K562 (cell line): ENCODE measurements around the gene SLC19A1.

ENCODE experiments used
- BHLHE40 ChIP-seq: IDR thresholded peaks from 2 replicates; pipeline ENCODE4 v1.6.1; 2011; ENCODE audit warnings: low read length, improper control_type of control experiment
- CEBPZ ChIP-seq: fragments of 150-350 bp; IDR thresholded peaks from 2 replicates; pipeline ENCODE4 v1.6.1; 2014; ENCODE audit warnings: low read depth, mild to moderate bottlenecking, low read length, borderline replicate concordance
- CHD4 ChIP-seq: fragments of 200-600 bp; sonication (generic); IDR thresholded peaks from 3 replicates; pipeline ENCODE4 v1.6.1; 2012; ENCODE audit warnings: low read depth, mild to moderate bottlenecking, mixed read lengths, low read length, inconsistent platforms; ENCODE audit not compliant: insufficient read depth, insufficient replicate concordance, poor library complexity, severe bottlenecking
- CTCF ChIP-seq, 3 experiments: IDR thresholded peaks in 2 of 3; conservative IDR thresholded peaks in 1 of 3; 2 replicates each; pipeline ENCODE4 v1.5.1; 2011 to 2012; ENCODE audit warnings: low read length in 3 of 3, mild to moderate bottlenecking in 3 of 3, control low read depth in 2 of 3, improper control_type of control experiment in 1 of 3, inconsistent platforms in 1 of 3, low read depth in 1 of 3, mixed read lengths in 1 of 3, moderate library complexity in 1 of 3; ENCODE audit not compliant: insufficient read depth in 2 of 3
- HINFP ChIP-seq: fragments of 450-650 bp; conservative IDR thresholded peaks from 2 replicates; pipeline ENCODE4 v1.6.1; 2016; ENCODE audit warnings: missing genetic modification characterization, low read depth, mild to moderate bottlenecking, control low read depth, missing compliant biosample characterization
- MED1 ChIP-seq: sonication (generic); formaldehyde crosslinking; IDR thresholded peaks from 2 replicates; pipeline ENCODE4 v1.8.1; 2023; ENCODE audit warnings: missing genetic modification reagents, borderline replicate concordance
- NRF1 ChIP-seq, 2 experiments: fragments of 450-650 bp; IDR thresholded peaks in 1 of 2; conservative IDR thresholded peaks in 1 of 2; 2 replicates each; pipeline ENCODE4 v1.6.1; 2014; ENCODE audit warnings: mild to moderate bottlenecking in 2 of 2
- POLR2A ChIP-seq: fragments of 450-650 bp; conservative IDR thresholded peaks from 2 replicates; pipeline ENCODE4 v1.6.1; 2016
- RFX5 ChIP-seq: IDR thresholded peaks from 2 replicates; pipeline ENCODE4 v1.6.1; 2011; ENCODE audit warnings: low read depth, mild to moderate bottlenecking, improper control_type of control experiment, low read length
- SMARCE1 ChIP-seq: fragments of 450-650 bp; IDR thresholded peaks from 2 replicates; pipeline ENCODE4 v1.7.1; 2016; ENCODE audit warnings: mild to moderate bottlenecking
- THAP12 ChIP-seq: fragments of 250-450 bp; sonication (Bioruptor Pico); IDR thresholded peaks from 2 replicates; pipeline ENCODE4 v1.9.0; 2021; ENCODE audit warnings: mild to moderate bottlenecking, inconsistent platforms
- ZNF316 ChIP-seq: fragments of 450-650 bp; IDR thresholded peaks from 2 replicates; pipeline ENCODE4 v1.6.1; 2016

- TF ChIP-seq THAP12 (CRISPR knock-in tag) (0 out of 2 replicates have a peak, but pooled peaks have one; percentile 27), CHD4 (no peak), RFX5 (no peak), HINFP (no peak), BHLHE40 (no peak), NRF1 (conservative IDR thresholded peaks at IDR 0.05 in 1 of 2, IDR thresholded peaks at IDR 0.05 in 1 of 2) (peak; percentile 87 to 89), CEBPZ (no peak), SMARCE1 (no peak), ZNF316 (no peak), POLR2A (peak; percentile 59), MED1 (CRISPR knock-in tag) (no peak), CTCF (IDR thresholded peaks at IDR 0.05 in 2 of 3, conservative IDR thresholded peaks at IDR 0.05 in 1 of 3; ENCODE audit: insufficient read depth in 2 of 3, low read depth in 1 of 3, low read length in 3 of 3) (peak; percentile 91 to 98 (median 97))
Measured at GRCh38 chr21:45555557-45556301, 13.5 kb upstream of the SLC19A1 start.
